Measurements from ENCODE around the gene COX10.
A peak's percentile ranks its signal among the peaks of the same experiment; 100 is the strongest.

The COX10 gene

DNA sequence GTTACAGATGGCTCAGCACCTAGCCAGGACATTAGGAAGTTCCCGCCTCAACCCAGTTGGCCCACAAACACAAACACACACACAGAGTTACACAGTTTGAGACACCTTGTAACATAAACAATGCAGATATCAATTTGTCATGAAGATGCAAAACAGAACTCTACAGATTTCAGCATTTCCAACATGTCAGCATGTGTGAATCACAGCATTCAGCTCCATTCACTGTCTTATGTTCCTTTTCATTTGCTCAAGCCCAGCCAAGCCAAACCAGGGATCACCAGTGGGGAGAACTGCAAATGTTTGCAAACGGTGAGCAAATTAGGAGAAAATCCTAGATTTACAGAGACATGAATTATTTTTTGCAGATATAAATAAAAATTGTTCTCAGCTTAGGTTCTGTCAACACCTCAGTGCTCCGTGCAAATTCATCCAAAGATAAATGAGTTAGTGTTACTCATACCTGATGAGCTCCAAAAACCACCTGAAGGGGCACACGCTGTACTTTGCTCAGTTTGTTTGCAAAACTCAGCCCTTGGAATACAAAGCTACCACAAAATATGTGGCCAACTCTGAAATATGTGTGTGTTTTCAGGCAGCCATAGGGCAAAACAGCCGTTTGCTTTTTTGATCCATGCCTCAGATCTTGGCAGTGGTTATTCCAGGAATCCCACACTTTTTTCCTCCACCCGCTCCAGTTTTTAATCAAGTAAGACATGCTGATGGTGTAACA, 16.3 kb upstream of the COX10 start:
- peak; percentile 44; the same call in 1 of the 3 replicates for ATAC-seq (ENCODE audit: low read depth)
- H3K27me3 ChIP-seq (ENCODE audit: insufficient read depth, poor library complexity, severe bottlenecking), result no peaks in the 10 kb centered on the region
- H3K36me3 ChIP-seq (ENCODE audit: low read depth), result no peaks in the 10 kb centered on the region; the same call in 1 of the 2 replicates
- no peak for DNase-seq (ENCODE audit: low spot score)
- H3K4me3 ChIP-seq (ENCODE audit: severe bottlenecking), result no peak overlapping the region
- H3K4me1 ChIP-seq (ENCODE audit: insufficient read depth, poor library complexity, severe bottlenecking), result peaks cover 3% of the 10 kb centered on the region
- TF ChIP-seq, protein P1, sequence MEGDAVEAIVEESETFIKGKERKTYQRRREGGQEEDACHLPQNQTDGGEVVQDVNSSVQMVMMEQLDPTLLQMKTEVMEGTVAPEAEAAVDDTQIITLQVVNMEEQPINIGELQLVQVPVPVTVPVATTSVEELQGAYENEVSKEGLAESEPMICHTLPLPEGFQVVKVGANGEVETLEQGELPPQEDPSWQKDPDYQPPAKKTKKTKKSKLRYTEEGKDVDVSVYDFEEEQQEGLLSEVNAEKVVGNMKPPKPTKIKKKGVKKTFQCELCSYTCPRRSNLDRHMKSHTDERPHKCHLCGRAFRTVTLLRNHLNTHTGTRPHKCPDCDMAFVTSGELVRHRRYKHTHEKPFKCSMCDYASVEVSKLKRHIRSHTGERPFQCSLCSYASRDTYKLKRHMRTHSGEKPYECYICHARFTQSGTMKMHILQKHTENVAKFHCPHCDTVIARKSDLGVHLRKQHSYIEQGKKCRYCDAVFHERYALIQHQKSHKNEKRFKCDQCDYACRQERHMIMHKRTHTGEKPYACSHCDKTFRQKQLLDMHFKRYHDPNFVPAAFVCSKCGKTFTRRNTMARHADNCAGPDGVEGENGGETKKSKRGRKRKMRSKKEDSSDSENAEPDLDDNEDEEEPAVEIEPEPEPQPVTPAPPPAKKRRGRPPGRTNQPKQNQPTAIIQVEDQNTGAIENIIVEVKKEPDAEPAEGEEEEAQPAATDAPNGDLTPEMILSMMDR (IDR thresholded peaks at IDR 0.05; ENCODE audit: poor library complexity, severe bottlenecking), result no peak
- H3K9me3 ChIP-seq (ENCODE audit: severe bottlenecking), result no peaks in the 10 kb centered on the region
- H3K27ac ChIP-seq (ENCODE audit: poor library complexity, severe bottlenecking), result no peak overlapping the region

DNA sequence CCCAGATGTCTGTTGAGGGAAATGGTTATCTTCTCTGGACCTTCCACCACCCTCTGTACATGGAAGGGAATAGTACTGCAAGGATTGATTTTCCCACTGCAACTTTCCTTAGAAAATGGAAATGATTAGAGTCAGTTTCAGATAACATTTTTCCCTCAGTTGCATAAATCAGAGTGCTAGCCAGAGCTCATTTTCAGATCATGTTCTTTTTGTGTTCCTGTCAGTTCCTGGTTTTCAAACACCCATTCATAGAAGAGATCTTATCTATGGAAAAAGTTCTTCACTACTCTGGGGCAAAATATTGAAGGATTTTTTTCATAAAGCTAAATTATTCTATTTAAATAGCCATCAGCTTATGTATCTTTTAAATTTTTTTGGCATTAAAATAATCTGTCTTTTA, 11.7 kb upstream of the COX10 start:
- H3K4me3 ChIP-seq (ENCODE audit: severe bottlenecking), result no peak overlapping the region
- H3K27me3 ChIP-seq (ENCODE audit: insufficient read depth, poor library complexity, severe bottlenecking), result no peaks in the 10 kb centered on the region
- no peak for ATAC-seq (ENCODE audit: low read depth)
- no peak overlapping the region for H3K27ac ChIP-seq (ENCODE audit: poor library complexity, severe bottlenecking)
- H3K36me3 ChIP-seq (ENCODE audit: low read depth), result peaks cover 6% of the 10 kb centered on the region
- H3K4me1 ChIP-seq (ENCODE audit: insufficient read depth, poor library complexity, severe bottlenecking), result peaks cover 5% of the 10 kb centered on the region
- H3K9me3 ChIP-seq (ENCODE audit: severe bottlenecking), result no peaks in the 10 kb centered on the region
- DNase-seq (ENCODE audit: low spot score), result no peak
- TF ChIP-seq, protein P1 (IDR thresholded peaks at IDR 0.05; ENCODE audit: poor library complexity, severe bottlenecking), result no peak

DNA sequence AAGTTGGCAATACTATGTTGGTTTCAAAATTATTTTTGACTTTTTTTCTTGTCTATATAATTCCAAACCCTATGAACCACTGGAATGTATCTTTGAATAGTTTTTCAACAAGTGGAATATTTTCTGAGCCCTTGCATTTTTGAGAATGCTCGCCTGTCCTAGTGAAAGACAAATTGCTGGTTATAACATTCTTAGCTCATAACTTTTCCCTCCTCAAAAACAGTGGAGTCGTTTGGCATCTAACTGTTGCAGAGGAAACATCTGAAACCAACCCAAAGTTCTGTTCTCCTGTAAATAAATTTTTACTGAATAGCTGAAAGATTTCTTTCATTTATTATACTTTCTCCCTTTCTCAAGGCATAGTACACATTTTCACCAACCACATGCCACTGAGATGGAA, 11.3 kb upstream of the COX10 start:
- TF ChIP-seq, protein P1 (IDR thresholded peaks at IDR 0.05; ENCODE audit: poor library complexity, severe bottlenecking), result no peak
- Histone ChIP-seq H3K4me3 (ENCODE audit: severe bottlenecking) (no peak overlapping the region), H3K27ac (ENCODE audit: poor library complexity, severe bottlenecking) (no peak overlapping the region), H3K27me3 (ENCODE audit: insufficient read depth, poor library complexity, severe bottlenecking) (no peaks in the 10 kb centered on the region), H3K9me3 (ENCODE audit: severe bottlenecking) (no peaks in the 10 kb centered on the region), H3K36me3 (ENCODE audit: low read depth) (peaks cover 6% of the 10 kb centered on the region), H3K4me1 (ENCODE audit: insufficient read depth, poor library complexity, severe bottlenecking) (peaks cover 8% of the 10 kb centered on the region)
- DNase-seq (ENCODE audit: low spot score) (no peak), ATAC-seq (ENCODE audit: low read depth) (no peak)

DNA sequence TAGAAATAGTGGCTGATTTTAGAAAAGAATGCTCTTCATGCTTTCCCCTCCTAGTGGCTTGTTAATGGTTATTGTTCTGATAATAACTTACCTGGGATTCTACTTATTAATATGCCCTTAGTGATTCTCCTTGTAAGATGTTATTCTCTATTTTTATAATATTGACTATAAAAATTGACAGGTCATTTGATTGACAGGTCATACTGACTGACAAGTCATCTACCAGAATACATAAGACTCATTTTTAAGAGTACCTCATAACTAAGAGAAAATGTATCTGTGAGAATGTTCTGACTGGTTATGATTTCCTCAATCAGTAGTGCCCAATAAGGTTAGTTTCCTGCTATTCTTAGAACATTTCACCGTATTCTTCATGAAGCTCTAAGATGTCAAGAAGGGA, 8.6 kb upstream of the COX10 start:
- TF ChIP-seq, protein P1 (IDR thresholded peaks at IDR 0.05; ENCODE audit: poor library complexity, severe bottlenecking), result no peak

More for the DNA sequence above, 8.6 kb upstream of the COX10 start:
- Histone ChIP-seq H3K4me1 (ENCODE audit: insufficient read depth, poor library complexity, severe bottlenecking) (peaks cover 5% of the 10 kb centered on the region), H3K9me3 (ENCODE audit: severe bottlenecking) (no peaks in the 10 kb centered on the region), H3K27ac (ENCODE audit: poor library complexity, severe bottlenecking) (no peak overlapping the region), H3K4me3 (ENCODE audit: severe bottlenecking) (no peak overlapping the region), H3K36me3 (ENCODE audit: low read depth) (peaks cover 10% of the 10 kb centered on the region), H3K27me3 (ENCODE audit: insufficient read depth, poor library complexity, severe bottlenecking) (no peaks in the 10 kb centered on the region)
- DNase-seq (ENCODE audit: low spot score), result no peak
- ATAC-seq (ENCODE audit: low read depth), result no peak

Data from RWPE2 (cell line).